ENCODE results near the gene TGM3.
A peak's percentile ranks its signal among the peaks of the same experiment; 100 is the strongest.

TGM3 gene

DNA sequence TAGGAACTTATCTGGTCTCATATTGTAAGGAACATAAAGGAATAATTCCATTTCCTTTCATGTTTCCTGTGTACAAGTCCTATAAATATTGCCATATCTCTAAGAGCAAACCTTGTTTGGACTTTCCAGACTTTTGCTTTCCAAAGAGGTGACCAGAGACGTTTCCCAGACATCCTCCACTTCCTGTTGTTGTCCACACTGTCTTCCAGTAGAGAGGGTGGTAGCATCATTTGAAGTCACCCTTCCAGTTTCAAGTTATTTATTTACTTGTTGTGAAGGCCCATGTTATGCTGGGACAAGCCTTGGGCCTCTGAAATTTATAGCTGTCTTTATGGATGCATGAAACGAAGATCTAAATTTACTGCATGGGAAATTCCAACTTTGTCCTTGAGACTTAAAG is 10.6 kb upstream of the TGM3 start:
- DNase-seq: no peak

DNA sequence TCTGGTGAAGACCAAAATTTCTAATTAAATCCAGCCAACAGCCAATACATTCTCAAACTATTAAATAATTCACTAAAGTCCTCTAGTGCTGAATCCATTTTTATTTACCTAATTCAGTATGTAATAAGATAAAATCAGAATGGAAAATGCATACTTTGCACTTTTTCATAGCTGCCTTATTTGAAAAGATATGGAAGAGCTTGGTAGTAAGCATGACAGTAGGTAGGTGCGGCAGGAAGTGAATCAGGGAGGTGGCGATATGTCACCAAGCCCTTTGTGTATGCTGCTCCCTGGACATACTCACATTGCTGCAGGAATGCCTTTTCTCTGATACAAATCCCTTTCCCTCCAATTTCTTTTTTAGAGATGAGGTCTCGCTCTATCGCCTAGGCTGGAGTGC is 10.2 kb upstream of the TGM3 start:
- DNase-seq: no peak

GRCh38 chr20:2287504-2287903 is 8.3 kb upstream of the TGM3 start:
- no peak for DNase-seq

GRCh38 chr20:2289475-2289874 is 6.3 kb upstream of the TGM3 start:
- no peak for DNase-seq

GRCh38 chr20:2290486-2290885 is 5.3 kb upstream of the TGM3 start:
- no peak for DNase-seq

- DNase-seq: no peak
Measured at GRCh38 chr20:2292416-2293110, 3.2 kb upstream of the TGM3 start.

DNA sequence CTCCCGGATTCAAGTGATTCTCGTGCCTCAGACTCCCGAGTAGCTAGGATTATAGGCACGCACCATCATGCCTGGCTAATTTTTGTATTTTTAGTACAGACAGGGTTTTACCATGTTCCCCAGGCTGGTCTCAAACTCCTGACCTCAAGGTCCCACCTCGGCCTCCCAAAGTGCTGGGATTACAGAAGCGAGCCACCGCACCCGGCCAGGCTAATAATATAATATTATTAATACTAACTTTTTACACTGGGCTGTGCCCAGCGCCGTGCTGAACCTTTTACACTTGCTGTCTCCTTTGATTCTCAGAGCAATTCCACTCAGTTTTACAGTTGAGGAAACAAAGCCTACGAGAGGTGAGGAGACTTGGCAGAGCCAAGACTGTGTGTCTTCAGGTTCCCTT is 2.3 kb upstream of the TGM3 start:
- DNase-seq: no peak

- DNase-seq: peak; percentile 51
Measured at GRCh38 chr20:2293971-2294370, 1.8 kb upstream of the TGM3 start.

GRCh38 chr20:2295286-2295685 is 515 bp upstream of the TGM3 start:
- DNase-seq: no peak

DNA sequence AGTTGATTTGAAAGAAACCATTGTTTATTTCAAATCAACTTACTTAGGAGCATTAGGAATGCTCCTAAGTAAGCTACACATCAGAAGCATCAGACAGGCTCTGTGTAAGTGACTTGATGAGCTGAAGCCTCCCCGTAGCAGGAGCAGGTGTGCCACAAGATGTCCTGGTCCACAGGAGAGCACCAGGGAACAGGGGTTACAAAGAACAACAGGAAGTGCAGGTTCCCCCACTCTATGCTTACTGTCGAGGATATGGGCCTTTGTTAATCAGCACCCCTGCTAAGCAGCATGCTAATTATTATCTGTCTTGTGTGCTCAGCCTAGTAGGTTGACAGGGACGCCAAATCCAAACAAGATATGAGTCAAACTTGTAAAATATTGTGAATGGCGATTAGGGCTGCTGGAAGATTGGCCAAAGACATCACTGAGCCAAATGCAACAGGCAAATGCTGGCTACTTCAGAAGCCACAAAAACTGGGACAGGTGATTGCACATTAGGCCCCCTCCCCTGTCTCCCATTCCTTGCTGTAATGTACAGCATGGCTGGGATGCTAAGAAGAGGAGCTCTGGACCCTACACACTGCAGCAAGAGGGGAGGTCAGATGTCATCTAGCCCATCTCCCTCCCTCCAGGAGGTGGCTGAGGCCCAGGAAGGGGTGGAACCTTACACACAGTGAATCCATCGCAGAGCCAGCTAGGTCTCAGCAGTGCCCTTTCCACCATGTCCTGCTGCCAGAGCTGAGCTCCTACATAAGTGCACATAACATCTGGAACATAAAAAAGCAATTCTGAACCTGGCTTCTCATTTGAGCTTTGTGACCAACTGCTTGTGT is 939 bp downstream of the TGM3 start:
- peak; percentile 91 for DNase-seq

DNA sequence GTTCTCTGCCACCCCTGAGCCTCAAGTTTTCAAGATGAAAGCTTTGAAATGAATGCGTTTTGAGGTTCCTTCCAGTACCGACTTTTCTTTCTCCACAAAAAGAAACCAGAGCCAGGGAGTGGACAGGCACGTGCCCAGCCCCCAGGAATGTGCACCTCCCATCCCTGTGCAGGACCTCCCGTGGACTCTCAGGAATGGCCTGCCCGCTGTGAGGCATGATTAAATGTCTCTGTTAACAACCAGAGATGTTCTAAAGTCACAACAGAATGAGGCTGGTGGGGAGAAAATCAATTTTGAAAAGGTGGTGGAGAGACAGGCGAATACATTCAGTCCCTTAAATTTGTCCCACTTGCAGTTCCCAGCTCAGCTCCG is 1.5 kb downstream of the TGM3 start:
- DNase-seq: peak; percentile 77

GRCh38 chr20:2298116-2298515 is 2.3 kb downstream of the TGM3 start:
- peak; percentile 44 for DNase-seq

DNA sequence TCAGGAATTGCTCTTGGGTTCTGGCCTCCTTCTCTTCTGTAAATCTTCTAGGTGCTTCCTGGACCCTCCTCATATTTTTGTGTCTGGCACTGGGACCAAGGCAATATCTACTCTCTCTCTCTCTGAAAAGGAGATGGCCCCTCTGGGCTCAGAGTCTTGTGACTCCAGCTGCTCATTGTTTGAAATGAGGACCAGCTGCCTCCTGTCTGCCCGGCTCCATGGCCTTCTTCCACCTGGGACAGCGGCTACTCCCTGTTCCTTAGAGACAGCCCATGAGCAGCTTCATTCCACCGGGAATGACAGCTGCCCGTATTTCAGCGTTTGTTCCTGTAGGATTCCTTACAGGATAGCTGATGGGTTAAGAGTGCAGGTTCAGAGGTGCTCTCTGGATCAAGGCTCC is 2.9 kb downstream of the TGM3 start:
- peak; percentile 50 for DNase-seq

GRCh38 chr20:2299301-2299700 is 3.5 kb downstream of the TGM3 start:
- DNase-seq: peak; percentile 28

GRCh38 chr20:2300002-2300401 is 4.2 kb downstream of the TGM3 start:
- no peak for DNase-seq

GRCh38 chr20:2300420-2300819 is 4.6 kb downstream of the TGM3 start:
- no peak for DNase-seq

GRCh38 chr20:2301164-2301622 is 5.4 kb downstream of the TGM3 start:
- no peak for DNase-seq

DNA sequence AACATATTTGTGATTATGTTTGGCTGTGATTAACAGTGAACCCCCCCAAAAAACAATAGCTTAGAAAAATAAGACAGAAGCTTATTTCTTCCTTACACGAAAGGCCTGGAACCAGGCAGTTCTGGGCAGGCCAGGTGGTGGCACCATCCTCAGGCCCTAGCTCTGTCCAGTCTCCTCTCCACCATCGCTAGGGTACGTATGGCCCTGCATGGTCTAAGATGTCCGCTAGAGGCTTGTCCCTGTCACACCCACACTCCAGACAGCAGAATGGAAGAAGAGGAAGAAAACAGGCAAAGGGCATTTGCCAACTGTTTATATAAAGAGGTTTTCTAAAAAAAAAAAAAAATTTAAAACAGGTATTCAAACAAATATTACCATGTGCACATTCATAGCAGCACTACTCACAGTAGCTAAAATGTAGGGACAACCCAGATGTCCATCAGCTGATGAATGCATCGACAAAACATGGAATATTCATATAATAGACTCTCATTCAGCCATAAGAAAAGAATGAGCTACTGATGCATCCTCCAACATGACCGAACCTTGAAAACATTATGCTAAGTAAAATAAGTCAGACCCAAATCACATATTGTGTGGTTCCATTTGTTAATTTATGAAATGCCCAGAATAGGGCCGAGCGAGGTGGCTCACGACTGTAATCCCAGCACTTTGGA is 6.7 kb downstream of the TGM3 start:
- peak; percentile 27 for DNase-seq

DNA sequence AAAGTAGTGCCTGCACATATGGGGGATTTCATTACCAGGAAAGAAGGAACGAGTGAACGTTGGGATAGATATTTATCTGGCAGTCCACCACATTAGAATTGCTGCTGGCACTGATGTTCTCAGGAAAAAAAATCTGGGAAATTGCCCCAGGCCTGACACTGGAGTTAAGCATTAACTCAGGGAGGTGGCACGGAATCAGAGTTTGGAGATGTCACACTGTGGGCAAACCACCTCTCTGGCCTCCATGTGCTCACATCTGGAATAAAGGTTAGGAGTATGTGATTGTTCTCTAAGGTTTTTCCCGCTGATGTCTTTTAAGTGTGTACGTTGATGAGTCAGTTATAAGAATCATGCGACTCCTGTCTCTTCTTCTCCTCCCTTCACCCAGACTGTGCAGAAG is 7.9 kb downstream of the TGM3 start:
- no peak for DNase-seq

DNA sequence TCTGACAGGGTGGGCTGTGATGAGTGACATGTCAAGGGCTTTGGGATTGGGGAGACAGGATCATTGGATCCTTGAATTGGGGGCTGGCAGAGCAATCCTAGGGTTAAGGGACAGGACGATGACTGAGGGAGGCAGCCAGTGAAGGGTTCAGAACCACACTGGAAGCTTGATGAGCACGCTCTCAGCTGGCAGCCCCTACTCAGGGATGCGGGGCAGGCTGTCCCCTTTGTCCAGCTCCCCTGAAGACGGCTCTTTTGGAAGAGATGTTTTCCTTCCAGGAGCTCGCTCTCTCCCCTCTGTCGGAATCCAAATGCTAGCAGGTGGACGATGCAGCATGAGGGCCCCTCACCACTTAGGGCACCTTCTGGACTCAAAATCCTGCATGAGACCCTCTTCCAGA is 8.4 kb downstream of the TGM3 start:
- DNase-seq: no peak

DNA sequence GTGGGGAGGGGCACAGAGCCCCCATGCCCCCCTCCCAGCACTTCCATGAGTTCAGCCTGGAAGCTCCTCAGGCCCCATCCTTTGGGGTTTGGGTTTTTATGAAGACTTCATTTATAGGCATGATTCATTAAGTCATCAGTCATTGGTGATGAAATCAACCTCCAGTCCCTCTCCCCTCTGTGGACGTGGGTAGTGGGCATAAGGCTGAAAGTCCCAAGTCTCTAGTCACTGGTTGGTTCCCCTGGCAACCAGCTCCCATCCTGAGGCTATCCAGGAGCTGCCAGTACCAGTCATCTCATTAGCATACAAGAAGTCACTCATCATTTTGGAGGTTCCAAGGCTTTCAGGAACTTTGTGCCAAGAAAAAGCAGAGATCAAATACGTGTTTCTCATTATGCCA is 9.2 kb downstream of the TGM3 start:
- no peak for DNase-seq

DNA sequence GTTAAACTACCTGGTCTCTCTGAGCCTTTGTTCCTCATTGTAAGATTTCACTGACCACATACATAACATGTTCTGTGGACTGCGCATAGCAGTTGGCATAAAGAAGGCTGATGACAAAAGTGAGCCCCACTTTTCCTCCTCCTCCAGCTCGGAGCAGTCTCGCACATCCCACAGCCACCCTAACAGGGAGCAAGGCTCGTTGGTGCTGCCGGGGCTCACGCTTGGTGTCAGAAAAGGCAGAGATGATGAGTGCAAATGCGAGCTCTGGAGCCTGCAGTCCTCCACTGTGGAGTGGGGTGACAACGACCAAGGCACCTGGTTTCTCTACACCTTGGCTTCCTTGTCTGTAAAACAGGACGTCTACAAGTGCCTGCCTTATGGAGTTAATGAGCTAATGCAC is 9.7 kb downstream of the TGM3 start:
- no peak for DNase-seq

DNA sequence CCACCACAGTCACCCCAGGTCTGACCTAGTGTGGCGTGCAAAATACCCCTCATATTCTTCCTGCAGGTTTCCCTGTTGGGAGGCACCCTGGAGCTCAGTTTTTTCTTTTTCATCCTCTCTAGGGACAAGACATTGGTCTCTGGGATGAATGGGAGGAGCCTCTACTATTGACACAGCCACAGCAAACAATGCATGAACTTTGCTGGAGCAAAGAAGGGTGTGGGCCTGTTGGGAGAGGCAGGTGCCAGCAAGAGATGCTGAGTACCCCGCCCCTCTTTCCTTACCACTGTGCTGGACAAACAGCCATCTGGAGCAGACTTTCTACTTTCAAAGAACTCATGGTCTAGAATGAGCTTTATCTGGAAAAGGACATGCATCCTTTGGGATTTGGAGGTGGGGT is 10.1 kb downstream of the TGM3 start:
- DNase-seq: peak; percentile 99

DNA sequence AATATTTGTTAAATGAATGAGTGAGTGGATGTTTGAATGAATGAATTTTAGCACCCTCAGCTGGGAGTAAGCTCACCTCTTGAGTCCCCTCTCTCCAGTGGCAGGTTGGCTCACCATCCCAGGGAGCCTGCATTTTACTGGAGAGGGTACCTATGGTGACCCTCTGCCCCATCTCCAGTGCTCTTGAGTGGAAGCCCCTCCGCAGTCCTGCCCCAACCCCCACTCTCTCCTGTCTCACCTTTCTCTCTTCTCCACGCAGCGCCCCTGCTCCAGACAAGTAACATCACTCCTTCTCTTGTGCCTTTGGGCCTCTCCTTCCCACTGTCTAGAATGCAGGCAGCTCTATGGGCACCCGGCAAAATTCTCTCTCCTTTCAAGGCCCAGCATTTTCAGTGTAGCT is 11.3 kb downstream of the TGM3 start:
- DNase-seq: no peak
